ENCODE measurements around the gene TADA1.

The TADA1 gene

GRCh38 chr1:166875734-166876539, at the start of gene TADA1:
Gene TADA1, minus strand, starts transcription at chr1:166876264. Its CDS starts 31 bp downstream, at chr1:166876233.
- peak; percentile 99 for DNase-seq

- no peak for DNase-seq
Observed at GRCh38 chr1:166924823-166925541, 48.9 kb upstream of the TADA1 start.

GRCh38 chr1:166920561-166921475, 44.8 kb upstream of the TADA1 start:
- DNase-seq, result no peak

GRCh38 chr1:166918956-166919316, 42.9 kb upstream of the TADA1 start:
- DNase-seq, result no peak

- DNase-seq, result no peak
Observed at GRCh38 chr1:166918088-166918955, 42.3 kb upstream of the TADA1 start.

- DNase-seq, result no peak
Observed at GRCh38 chr1:166915941-166916340, 39.9 kb upstream of the TADA1 start.

GRCh38 chr1:166915042-166915441, 39.0 kb upstream of the TADA1 start:
- DNase-seq, result no peak

- no peak for DNase-seq
Observed at GRCh38 chr1:166914111-166914510, 38.0 kb upstream of the TADA1 start.

- DNase-seq, result no peak
Observed at GRCh38 chr1:166911624-166912023, 35.6 kb upstream of the TADA1 start.

GRCh38 chr1:166910396-166910994, 34.4 kb upstream of the TADA1 start:
- peak; percentile 89 for DNase-seq

- DNase-seq, result no peak
Observed at GRCh38 chr1:166908942-166909341, 32.9 kb upstream of the TADA1 start.

GRCh38 chr1:166907763-166908162, 31.7 kb upstream of the TADA1 start:
- DNase-seq, result no peak

- no peak for DNase-seq
Observed at GRCh38 chr1:166907051-166907450, 31.0 kb upstream of the TADA1 start.

GRCh38 chr1:166906647-166907046, 30.6 kb upstream of the TADA1 start:
- no peak for DNase-seq

- no peak for DNase-seq
Observed at GRCh38 chr1:166905900-166906299, 29.8 kb upstream of the TADA1 start.

GRCh38 chr1:166905136-166905535, 29.1 kb upstream of the TADA1 start:
- no peak for DNase-seq

GRCh38 chr1:166903232-166903631, 27.2 kb upstream of the TADA1 start:
- DNase-seq, result no peak

- DNase-seq, result no peak
Observed at GRCh38 chr1:166902279-166902678, 26.2 kb upstream of the TADA1 start.

- DNase-seq, result peak; percentile 64
Observed at GRCh38 chr1:166900987-166901386, 24.9 kb upstream of the TADA1 start.

- no peak for DNase-seq
Observed at GRCh38 chr1:166899769-166900168, 23.7 kb upstream of the TADA1 start.

- no peak for DNase-seq
Observed at GRCh38 chr1:166895766-166896165, 19.7 kb upstream of the TADA1 start.

GRCh38 chr1:166889776-166890175, 13.7 kb upstream of the TADA1 start:
- DNase-seq, result no peak

Data from NCI-H2171 treated with DMSO at 0.1 percent for 48 hours (cell line).